ENCODE data around the gene RAD21L1.
A peak's percentile ranks its signal among the peaks of the same experiment; 100 is the strongest.
"Not testable (repeated sequence)": the region's sequence is repeated elsewhere in the genome, so short reads cannot be mapped to it uniquely, and the experiment has no call there.

Gene RAD21L1

GRCh38 chr20:1199964-1200363 lies 25.9 kb upstream of the RAD21L1 start:
- no peak for DNase-seq (ENCODE audit: low read depth)

- no peak for DNase-seq (ENCODE audit: low read depth)
Measured at GRCh38 chr20:1202762-1203504, 22.9 kb upstream of the RAD21L1 start, which contains the start of gene C20orf202. Gene C20orf202, plus strand, starts transcription at chr20:1203454. Its CDS starts 132 bp downstream, at chr20:1203586.

- no peak for DNase-seq (ENCODE audit: low read depth)
Measured at GRCh38 chr20:1203630-1204029, 22.2 kb upstream of the RAD21L1 start.

GRCh38 chr20:1204113-1204512 lies 21.7 kb upstream of the RAD21L1 start:
- DNase-seq (ENCODE audit: low read depth) = no peak

GRCh38 chr20:1204576-1204975 lies 21.3 kb upstream of the RAD21L1 start:
- DNase-seq (ENCODE audit: low read depth) = no peak

GRCh38 chr20:1205802-1206201 lies 20.0 kb upstream of the RAD21L1 start:
- DNase-seq (ENCODE audit: low read depth) = no peak

- DNase-seq (ENCODE audit: low read depth) = no peak
Measured at GRCh38 chr20:1206366-1207148, 19.3 kb upstream of the RAD21L1 start.

GRCh38 chr20:1207293-1207878 lies 18.5 kb upstream of the RAD21L1 start:
- no peak for DNase-seq (ENCODE audit: low read depth)

- no peak for DNase-seq (ENCODE audit: low read depth)
Measured at GRCh38 chr20:1209447-1210387, 16.1 kb upstream of the RAD21L1 start.

- DNase-seq (ENCODE audit: low read depth) = no peak
Measured at GRCh38 chr20:1210501-1210900, 15.3 kb upstream of the RAD21L1 start.

- DNase-seq (ENCODE audit: low read depth) = no peak
Measured at GRCh38 chr20:1212023-1212422, 13.8 kb upstream of the RAD21L1 start.

GRCh38 chr20:1212607-1213396 lies 13.0 kb upstream of the RAD21L1 start:
- DNase-seq (ENCODE audit: low read depth) = peak; percentile 57

GRCh38 chr20:1214838-1215261 lies 11.0 kb upstream of the RAD21L1 start:
- no peak for DNase-seq (ENCODE audit: low read depth)

GRCh38 chr20:1215386-1216170 lies 10.3 kb upstream of the RAD21L1 start:
- no peak for DNase-seq (ENCODE audit: low read depth)

- DNase-seq (ENCODE audit: low read depth) = not testable (repeated sequence)
Measured at GRCh38 chr20:1216527-1217427, 9.1 kb upstream of the RAD21L1 start.

- not testable (repeated sequence) for DNase-seq (ENCODE audit: low read depth)
Measured at GRCh38 chr20:1222750-1223149, 3.1 kb upstream of the RAD21L1 start.

- DNase-seq (ENCODE audit: low read depth) = no peak
Measured at GRCh38 chr20:1224205-1224890, 1.5 kb upstream of the RAD21L1 start.

- no peak for DNase-seq (ENCODE audit: low read depth)
Measured at GRCh38 chr20:1225263-1225782, 521 bp upstream of the RAD21L1 start.
